ENCODE results near the gene NR1D1. TPM values are rescaled to one million over a fixed set of nuclear protein-coding genes. Genes with fewer than 3 reads are reported as not detected.
A peak's percentile ranks its signal among the peaks of the same experiment; 100 is the strongest.

Gene NR1D1
- total RNA-seq, 1 experiment from 2014 or later, result 63.7 TPM

GRCh38 chr17:40095351-40095943 lies 4.9 kb downstream of the NR1D1 start:
- Histone ChIP-seq H2AFZ (ENCODE audit: low read depth, low read length, poor library complexity, severe bottlenecking) (no peak overlapping the region), H3K4me1 (ENCODE audit: control insufficient read depth in 1 of 2, insufficient read depth in 2 of 2, low read length in 2 of 2) (peaks cover 11 to 38% of the 10 kb centered on the region in 2 experiments), H3K4me2 (ENCODE audit: low read length) (no peak overlapping the region), H3K4me3 (replicated peaks in 1 of 2; ENCODE audit: low read depth in 1 of 2, low read length in 2 of 2) (no peak overlapping the region), H3K9ac (ENCODE audit: low read length) (no peak overlapping the region), H4K20me1 (ENCODE audit: insufficient read depth) (no peaks in the 10 kb centered on the region), H3K79me2 (ENCODE audit: insufficient read depth, low read length) (peaks cover 42% of the 10 kb centered on the region), H3K27me3 (ENCODE audit: insufficient read depth, low read length) (no peaks in the 10 kb centered on the region), H3K9me3 (ENCODE audit: control insufficient read depth in 1 of 2, insufficient read depth in 1 of 2, low read depth in 1 of 2, low read length in 2 of 2) (no peaks in the 10 kb centered on the region), H3K36me3 (ENCODE audit: control insufficient read depth in 1 of 2, insufficient read depth in 2 of 2, low read length in 2 of 2) (peaks cover 47 to 55% of the 10 kb centered on the region in 2 experiments), H3K27ac (ENCODE audit: low read depth, low read length) (peak overlapping the region; percentile 20; the same call in 1 of the 2 replicates), H3K9me2 (ENCODE audit: insufficient read depth) (no peaks in the 10 kb centered on the region)
- no peak for TF ChIP-seq JUND (IDR thresholded peaks at IDR 0.05)
- TF ChIP-seq ZFX (IDR thresholded peaks at IDR 0.05), result no peak
- TF ChIP-seq TCF7L2 (IDR thresholded peaks at IDR 0.05; ENCODE audit: borderline replicate concordance, extremely low read depth, insufficient read depth, insufficient read length), result no peak
- peak; percentile 8; the same call in 1 of the 2 replicates for TF ChIP-seq POLR2AphosphoS5 (IDR thresholded peaks at IDR 0.05; ENCODE audit: low read depth, low read length)
- RAD21 ChIA-PET (ENCODE audit: low non-redundant PET in 1 of 2, low total read pairs in 2 of 2, uncharacterized antibody in 2 of 2, unreplicated experiment in 2 of 2), result no interaction called here
- no peak for ATAC-seq
- DNase-seq (ENCODE audit: low read depth, low spot score), result no peak
- CTCF ChIA-PET, result no interaction called here
- intact Hi-C loops (cut with micrococcal nuclease), result no loop called here
- POLR2A ChIA-PET, result no interaction called here
- BruUV-seq (replicated peaks), result no TSS peak

GRCh38 chr17:40094874-40095273 lies 5.5 kb downstream of the NR1D1 start:
- ChIA-PET CTCF (no interaction called here), POLR2A (no interaction called here), RAD21 (ENCODE audit: low non-redundant PET in 1 of 2, low total read pairs in 2 of 2, uncharacterized antibody in 2 of 2, unreplicated experiment in 2 of 2) (no interaction called here)
- H3K36me3 ChIP-seq (ENCODE audit: control insufficient read depth in 1 of 2, insufficient read depth in 2 of 2, low read length in 2 of 2), result peaks cover 47 to 55% of the 10 kb centered on the region in 2 experiments
- H3K4me3 ChIP-seq (replicated peaks in 1 of 2; ENCODE audit: low read depth in 1 of 2, low read length in 2 of 2), result no peak overlapping the region
- peaks cover 37% of the 10 kb centered on the region for H3K79me2 ChIP-seq (ENCODE audit: insufficient read depth, low read length)
- no peaks in the 10 kb centered on the region for H3K9me3 ChIP-seq (ENCODE audit: control insufficient read depth in 1 of 2, insufficient read depth in 1 of 2, low read depth in 1 of 2, low read length in 2 of 2)
- H3K9me2 ChIP-seq (ENCODE audit: insufficient read depth), result no peaks in the 10 kb centered on the region
- no peaks in the 10 kb centered on the region for H3K27me3 ChIP-seq (ENCODE audit: insufficient read depth, low read length)
- H3K9ac ChIP-seq (ENCODE audit: low read length), result no peak overlapping the region
- no peak for DNase-seq (ENCODE audit: low read depth, low spot score)
- H2AFZ ChIP-seq (ENCODE audit: low read depth, low read length, poor library complexity, severe bottlenecking), result no peak overlapping the region
- intact Hi-C loops (cut with micrococcal nuclease), result no loop called here
- H3K4me2 ChIP-seq (ENCODE audit: low read length), result no peak overlapping the region
- no peak for ATAC-seq
- H3K27ac ChIP-seq (ENCODE audit: low read depth, low read length), result peak overlapping the region; percentile 25; the same call in 1 of the 2 replicates
- H3K4me1 ChIP-seq (ENCODE audit: control insufficient read depth in 1 of 2, insufficient read depth in 2 of 2, low read length in 2 of 2), result peaks cover 11 to 34% of the 10 kb centered on the region in 2 experiments
- no peaks in the 10 kb centered on the region for H4K20me1 ChIP-seq (ENCODE audit: insufficient read depth)
- BruUV-seq (replicated peaks), result no TSS peak
- TF ChIP-seq YY1 (IDR thresholded peaks at IDR 0.05; ENCODE audit: extremely low read depth, insufficient replicate concordance, low read depth, low read length) (no peak), ZNF274 (IDR thresholded peaks at IDR 0.05; ENCODE audit: low read depth, low read length) (no peak), POLR2AphosphoS5 (IDR thresholded peaks at IDR 0.05; ENCODE audit: low read depth, low read length) (0 out of 2 replicates have a peak, but pooled peaks have one; percentile 20), SRF (IDR thresholded peaks at IDR 0.05; ENCODE audit: low read depth) (no peak), POLR2A (IDR thresholded peaks at IDR 0.05; ENCODE audit: borderline replicate concordance, extremely low read depth, insufficient read depth, insufficient read length) (no peak), JUND (IDR thresholded peaks at IDR 0.05) (no peak)
- TF ChIP-seq, protein P1, sequence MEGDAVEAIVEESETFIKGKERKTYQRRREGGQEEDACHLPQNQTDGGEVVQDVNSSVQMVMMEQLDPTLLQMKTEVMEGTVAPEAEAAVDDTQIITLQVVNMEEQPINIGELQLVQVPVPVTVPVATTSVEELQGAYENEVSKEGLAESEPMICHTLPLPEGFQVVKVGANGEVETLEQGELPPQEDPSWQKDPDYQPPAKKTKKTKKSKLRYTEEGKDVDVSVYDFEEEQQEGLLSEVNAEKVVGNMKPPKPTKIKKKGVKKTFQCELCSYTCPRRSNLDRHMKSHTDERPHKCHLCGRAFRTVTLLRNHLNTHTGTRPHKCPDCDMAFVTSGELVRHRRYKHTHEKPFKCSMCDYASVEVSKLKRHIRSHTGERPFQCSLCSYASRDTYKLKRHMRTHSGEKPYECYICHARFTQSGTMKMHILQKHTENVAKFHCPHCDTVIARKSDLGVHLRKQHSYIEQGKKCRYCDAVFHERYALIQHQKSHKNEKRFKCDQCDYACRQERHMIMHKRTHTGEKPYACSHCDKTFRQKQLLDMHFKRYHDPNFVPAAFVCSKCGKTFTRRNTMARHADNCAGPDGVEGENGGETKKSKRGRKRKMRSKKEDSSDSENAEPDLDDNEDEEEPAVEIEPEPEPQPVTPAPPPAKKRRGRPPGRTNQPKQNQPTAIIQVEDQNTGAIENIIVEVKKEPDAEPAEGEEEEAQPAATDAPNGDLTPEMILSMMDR (IDR thresholded peaks at IDR 0.05 in 2 of 3, conservative IDR thresholded peaks at IDR 0.05 in 1 of 3; ENCODE audit: borderline replicate concordance in 1 of 3, insufficient read depth in 1 of 3, low read depth in 2 of 3, low read length in 2 of 3), result no peak
- TF ChIP-seq, protein P2, sequence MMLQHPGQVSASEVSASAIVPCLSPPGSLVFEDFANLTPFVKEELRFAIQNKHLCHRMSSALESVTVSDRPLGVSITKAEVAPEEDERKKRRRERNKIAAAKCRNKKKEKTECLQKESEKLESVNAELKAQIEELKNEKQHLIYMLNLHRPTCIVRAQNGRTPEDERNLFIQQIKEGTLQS (IDR thresholded peaks at IDR 0.05), result no peak
